ENCODE results near the gene DNMT3B.

DNA sequence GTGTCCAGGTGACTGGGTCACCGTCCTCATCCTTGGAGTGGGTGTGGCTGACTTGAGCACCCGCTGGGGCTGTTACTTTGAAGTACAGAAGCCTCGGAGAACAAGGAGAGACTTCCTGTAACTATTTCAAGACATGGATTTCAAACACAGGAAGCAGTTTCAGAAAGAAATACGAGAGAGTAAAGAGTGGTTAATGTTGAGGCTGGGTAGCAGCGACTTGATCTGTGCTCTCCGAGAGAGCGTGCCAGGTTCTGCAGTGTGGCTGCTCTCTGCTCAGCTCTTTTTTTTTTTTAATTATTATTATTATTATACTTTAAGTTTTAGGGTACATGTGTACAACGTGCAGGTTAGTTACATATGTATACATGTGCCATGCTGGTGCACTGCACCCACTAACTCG, 79.0 kb downstream of the DNMT3B start:
- TF ChIP-seq, protein P1, sequence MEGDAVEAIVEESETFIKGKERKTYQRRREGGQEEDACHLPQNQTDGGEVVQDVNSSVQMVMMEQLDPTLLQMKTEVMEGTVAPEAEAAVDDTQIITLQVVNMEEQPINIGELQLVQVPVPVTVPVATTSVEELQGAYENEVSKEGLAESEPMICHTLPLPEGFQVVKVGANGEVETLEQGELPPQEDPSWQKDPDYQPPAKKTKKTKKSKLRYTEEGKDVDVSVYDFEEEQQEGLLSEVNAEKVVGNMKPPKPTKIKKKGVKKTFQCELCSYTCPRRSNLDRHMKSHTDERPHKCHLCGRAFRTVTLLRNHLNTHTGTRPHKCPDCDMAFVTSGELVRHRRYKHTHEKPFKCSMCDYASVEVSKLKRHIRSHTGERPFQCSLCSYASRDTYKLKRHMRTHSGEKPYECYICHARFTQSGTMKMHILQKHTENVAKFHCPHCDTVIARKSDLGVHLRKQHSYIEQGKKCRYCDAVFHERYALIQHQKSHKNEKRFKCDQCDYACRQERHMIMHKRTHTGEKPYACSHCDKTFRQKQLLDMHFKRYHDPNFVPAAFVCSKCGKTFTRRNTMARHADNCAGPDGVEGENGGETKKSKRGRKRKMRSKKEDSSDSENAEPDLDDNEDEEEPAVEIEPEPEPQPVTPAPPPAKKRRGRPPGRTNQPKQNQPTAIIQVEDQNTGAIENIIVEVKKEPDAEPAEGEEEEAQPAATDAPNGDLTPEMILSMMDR (IDR thresholded peaks at IDR 0.05; ENCODE audit: borderline replicate concordance, extremely low read depth, low read length, poor library complexity, severe bottlenecking) = no peak
- TF ChIP-seq EZH2 (IDR thresholded peaks at IDR 0.05; ENCODE audit: borderline replicate concordance, low read depth, low read length, severe bottlenecking) = no peak

Measured in DND-41 (cell line).